HepG2 (cell line): ENCODE measurements around the gene PPP1CA. TPM values are rescaled to one million over a fixed set of nuclear protein-coding genes. Genes with fewer than 3 reads are reported as not detected.
A peak's percentile ranks its signal among the peaks of the same experiment; 100 is the strongest.

ENCODE experiments used
- ATRX ChIP-seq: sonication (generic); formaldehyde crosslinking; IDR thresholded peaks from 2 replicates; pipeline ENCODE4 v1.4.0; 2020; ENCODE audit warnings: missing genetic modification reagents, borderline replicate concordance
- BRCA1 ChIP-seq: sonication (generic); formaldehyde crosslinking; IDR thresholded peaks from 2 replicates; pipeline ENCODE4 v1.4.0; 2020; ENCODE audit warnings: missing genetic modification reagents
- GTF2F1 ChIP-seq: fragments of 150-350 bp; IDR thresholded peaks from 2 replicates; pipeline ENCODE4 v1.6.1; 2014; ENCODE audit warnings: low read length
- HIVEP1 ChIP-seq: sonication (generic); formaldehyde crosslinking; IDR thresholded peaks from 2 replicates; pipeline ENCODE4 v1.4.0; 2020; ENCODE audit warnings: mild to moderate bottlenecking, missing genetic modification reagents
- KAT7 ChIP-seq: IDR thresholded peaks from 2 replicates; pipeline ENCODE4 v1.6.1; 2018; ENCODE audit warnings: borderline replicate concordance, missing compliant biosample characterization
- KMT2A ChIP-seq: sonication (generic); formaldehyde crosslinking; IDR thresholded peaks from 2 replicates; pipeline ENCODE4 v1.4.0; 2020; ENCODE audit warnings: missing genetic modification reagents
- KMT2B ChIP-seq: IDR thresholded peaks from 2 replicates; pipeline ENCODE4 v1.6.1; 2016; ENCODE audit warnings: missing genetic modification reagents, missing compliant biosample characterization
- SPEN ChIP-seq: sonication (generic); formaldehyde crosslinking; IDR thresholded peaks from 2 replicates; pipeline ENCODE4 v1.5.1; 2020; ENCODE audit warnings: low read depth, mild to moderate bottlenecking, missing genetic modification reagents
- SRSF4 ChIP-seq: fragments of 200-400 bp; formaldehyde crosslinking; IDR thresholded peaks from one replicate; pipeline ENCODE4 v1.6.1; 2018; ENCODE audit warnings: mild to moderate bottlenecking, low read depth, low read length, moderate library complexity; ENCODE audit not compliant: poor library complexity, severe bottlenecking
- SRY ChIP-seq: sonication (generic); formaldehyde crosslinking; IDR thresholded peaks from 2 replicates; pipeline ENCODE4 v1.8.0; 2022; ENCODE audit warnings: mild to moderate bottlenecking, missing genetic modification reagents
- ZFP82 ChIP-seq: sonication (generic); formaldehyde crosslinking; IDR thresholded peaks from 2 replicates; pipeline ENCODE4 v1.5.1; 2020; ENCODE audit warnings: mild to moderate bottlenecking, missing genetic modification reagents, borderline replicate concordance
- ZMAT3 ChIP-seq: sonication (generic); formaldehyde crosslinking; conservative IDR thresholded peaks from 2 replicates; pipeline ENCODE4 v1.7.0; 2021; ENCODE audit warnings: missing genetic modification reagents
- ZNF333 ChIP-seq: sonication (generic); formaldehyde crosslinking; IDR thresholded peaks from 2 replicates; pipeline ENCODE4 v1.4.0; 2020; ENCODE audit warnings: mild to moderate bottlenecking, missing genetic modification reagents, borderline replicate concordance
- ZNF446 ChIP-seq: sonication (generic); formaldehyde crosslinking; IDR thresholded peaks from 2 replicates; pipeline ENCODE4 v1.5.0; 2020; ENCODE audit warnings: mild to moderate bottlenecking, missing genetic modification reagents
- ZNF572 ChIP-seq: sonication (generic); formaldehyde crosslinking; IDR thresholded peaks from 2 replicates; pipeline ENCODE4 v1.5.1; 2020; ENCODE audit warnings: mild to moderate bottlenecking, missing genetic modification reagents
- ZNF670 ChIP-seq: sonication (generic); formaldehyde crosslinking; IDR thresholded peaks from 2 replicates; pipeline ENCODE4 v1.8.0; 2022; ENCODE audit warnings: mild to moderate bottlenecking, missing genetic modification reagents, borderline replicate concordance
- polyA plus RNA-seq, 8 experiments: library from polyadenylated mRNA; depleted of rRNA in 3 of 8; stranded (reverse) in 7 of 8; unstranded in 1 of 8; fragments of >200 nt; fragmentation: Illumina TruSeq in 4 of 8; extraction: Trizol in 4 of 8; gene quantifications; 2 replicates each; pipeline versions ENCODE4 v1.2.1 to v1.2.3, GENCODE V29; 2011 to 2016; ENCODE audit warnings: low read depth in 4 of 8, missing spikeins in 1 of 8, mixed read lengths in 1 of 8; ENCODE audit not compliant: insufficient read depth in 1 of 8
- total RNA-seq, 5 experiments: library from RNA; depleted of rRNA; stranded (reverse); fragments of >200 nt; fragmentation: Illumina TruSeq; extraction: Trizol; gene quantifications; 2 replicates each; pipeline ENCODE4 v1.2.3, GENCODE V29; 2016; ENCODE audit warnings: low read depth in 1 of 5
- TF ChIP-seq, protein P1 (sequence below): sonication (generic); formaldehyde crosslinking; IDR thresholded peaks from 2 replicates; pipeline ENCODE4 v1.4.0; 2020; ENCODE audit warnings: missing genetic modification reagents
- TF ChIP-seq, protein P2 (sequence below), 2 experiments: fragments of 450-650 bp in 1 of 2; sonication (generic) in 1 of 2; formaldehyde crosslinking; IDR thresholded peaks; 2 replicates each; pipeline versions ENCODE4 v1.5.0 to v1.8.0; 2020 to 2022; ENCODE audit warnings: mild to moderate bottlenecking in 1 of 2, missing genetic modification reagents in 1 of 2
- TF ChIP-seq, protein P3 (sequence below): IDR thresholded peaks from 2 replicates; pipeline ENCODE4 v1.6.1; 2016
- TF ChIP-seq, protein P4 (sequence below): sonication (generic); formaldehyde crosslinking; IDR thresholded peaks from 2 replicates; pipeline ENCODE4 v1.5.1; 2020; ENCODE audit warnings: missing genetic modification reagents, mild to moderate bottlenecking, borderline replicate concordance
- TF ChIP-seq, protein P5 (sequence below): sonication (generic); formaldehyde crosslinking; IDR thresholded peaks from 2 replicates; pipeline ENCODE4 v1.5.1; 2020; ENCODE audit warnings: missing genetic modification reagents, mild to moderate bottlenecking, borderline replicate concordance

Gene PPP1CA
- total and polyA plus RNA-seq, 2 of the 13 experiments (the other 11 are each of a cell fraction or from before 2014, with no cell fraction given) = 149 to 170 TPM

GRCh38 chr11:67391304-67392182 is 10.1 kb downstream of the PPP1CA start, which contains the start of gene RAD9A (continued):
- TF ChIP-seq, protein P1, sequence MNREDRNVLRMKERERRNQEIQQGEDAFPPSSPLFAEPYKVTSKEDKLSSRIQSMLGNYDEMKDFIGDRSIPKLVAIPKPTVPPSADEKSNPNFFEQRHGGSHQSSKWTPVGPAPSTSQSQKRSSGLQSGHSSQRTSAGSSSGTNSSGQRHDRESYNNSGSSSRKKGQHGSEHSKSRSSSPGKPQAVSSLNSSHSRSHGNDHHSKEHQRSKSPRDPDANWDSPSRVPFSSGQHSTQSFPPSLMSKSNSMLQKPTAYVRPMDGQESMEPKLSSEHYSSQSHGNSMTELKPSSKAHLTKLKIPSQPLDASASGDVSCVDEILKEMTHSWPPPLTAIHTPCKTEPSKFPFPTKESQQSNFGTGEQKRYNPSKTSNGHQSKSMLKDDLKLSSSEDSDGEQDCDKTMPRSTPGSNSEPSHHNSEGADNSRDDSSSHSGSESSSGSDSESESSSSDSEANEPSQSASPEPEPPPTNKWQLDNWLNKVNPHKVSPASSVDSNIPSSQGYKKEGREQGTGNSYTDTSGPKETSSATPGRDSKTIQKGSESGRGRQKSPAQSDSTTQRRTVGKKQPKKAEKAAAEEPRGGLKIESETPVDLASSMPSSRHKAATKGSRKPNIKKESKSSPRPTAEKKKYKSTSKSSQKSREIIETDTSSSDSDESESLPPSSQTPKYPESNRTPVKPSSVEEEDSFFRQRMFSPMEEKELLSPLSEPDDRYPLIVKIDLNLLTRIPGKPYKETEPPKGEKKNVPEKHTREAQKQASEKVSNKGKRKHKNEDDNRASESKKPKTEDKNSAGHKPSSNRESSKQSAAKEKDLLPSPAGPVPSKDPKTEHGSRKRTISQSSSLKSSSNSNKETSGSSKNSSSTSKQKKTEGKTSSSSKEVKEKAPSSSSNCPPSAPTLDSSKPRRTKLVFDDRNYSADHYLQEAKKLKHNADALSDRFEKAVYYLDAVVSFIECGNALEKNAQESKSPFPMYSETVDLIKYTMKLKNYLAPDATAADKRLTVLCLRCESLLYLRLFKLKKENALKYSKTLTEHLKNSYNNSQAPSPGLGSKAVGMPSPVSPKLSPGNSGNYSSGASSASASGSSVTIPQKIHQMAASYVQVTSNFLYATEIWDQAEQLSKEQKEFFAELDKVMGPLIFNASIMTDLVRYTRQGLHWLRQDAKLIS = no peak
- TF ChIP-seq, protein P2, sequence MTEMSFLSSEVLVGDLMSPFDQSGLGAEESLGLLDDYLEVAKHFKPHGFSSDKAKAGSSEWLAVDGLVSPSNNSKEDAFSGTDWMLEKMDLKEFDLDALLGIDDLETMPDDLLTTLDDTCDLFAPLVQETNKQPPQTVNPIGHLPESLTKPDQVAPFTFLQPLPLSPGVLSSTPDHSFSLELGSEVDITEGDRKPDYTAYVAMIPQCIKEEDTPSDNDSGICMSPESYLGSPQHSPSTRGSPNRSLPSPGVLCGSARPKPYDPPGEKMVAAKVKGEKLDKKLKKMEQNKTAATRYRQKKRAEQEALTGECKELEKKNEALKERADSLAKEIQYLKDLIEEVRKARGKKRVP (CRISPR knock-in tag; IDR thresholded peaks at IDR 0.05) = peak in 1 of 2 experiments; percentile 60; a peak in 2 of 4 replicates
- TF ChIP-seq KMT2B (CRISPR knock-in tag) (peak; percentile 75), SRY (CRISPR knock-in tag) (peak; percentile 69; the same call in 1 of the 2 replicates), ZNF572 (CRISPR knock-in tag) (peak; percentile 84; the same call in 1 of the 2 replicates), SPEN (CRISPR knock-in tag) (peak; percentile 99), BRCA1 (CRISPR knock-in tag) (no peak), ATRX (CRISPR knock-in tag) (no peak), GTF2F1 (0 out of 2 replicates have a peak, but pooled peaks have one; percentile 72), KMT2A (CRISPR knock-in tag) (peak; percentile 86), SRSF4 (no peak), ZFP82 (peak; percentile 88; the same call in 1 of the 2 replicates), ZMAT3 (CRISPR knock-in tag) (peak; percentile 95; the same call in 1 of the 2 replicates), HIVEP1 (peak; percentile 97), ZNF446 (CRISPR knock-in tag) (peak; percentile 97), ZNF333 (CRISPR knock-in tag) (no peak), KAT7 (CRISPR knock-in tag) (no peak; the same call in 1 of the 2 replicates), ZNF670 (CRISPR knock-in tag) (peak; percentile 91)
- TF ChIP-seq, protein P3, sequence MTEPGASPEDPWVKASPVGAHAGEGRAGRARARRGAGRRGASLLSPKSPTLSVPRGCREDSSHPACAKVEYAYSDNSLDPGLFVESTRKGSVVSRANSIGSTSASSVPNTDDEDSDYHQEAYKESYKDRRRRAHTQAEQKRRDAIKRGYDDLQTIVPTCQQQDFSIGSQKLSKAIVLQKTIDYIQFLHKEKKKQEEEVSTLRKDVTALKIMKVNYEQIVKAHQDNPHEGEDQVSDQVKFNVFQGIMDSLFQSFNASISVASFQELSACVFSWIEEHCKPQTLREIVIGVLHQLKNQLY (CRISPR knock-in tag) = peak; percentile 92
- TF ChIP-seq, protein P4, sequence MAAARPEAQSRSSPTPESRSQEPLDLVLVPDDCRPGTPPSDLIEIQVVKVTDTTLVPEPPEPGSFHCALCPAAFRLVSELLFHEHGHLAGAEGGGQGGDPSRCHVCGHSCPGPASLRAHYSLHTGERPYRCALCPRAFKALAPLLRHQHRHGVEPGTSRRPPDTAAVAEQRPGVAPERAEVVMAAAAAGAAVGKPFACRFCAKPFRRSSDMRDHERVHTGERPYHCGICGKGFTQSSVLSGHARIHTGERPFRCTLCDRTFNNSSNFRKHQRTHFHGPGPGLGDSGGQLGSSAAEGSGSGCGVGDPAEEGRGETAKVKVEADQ (CRISPR knock-in tag) = peak; percentile 84
- TF ChIP-seq, protein P5, sequence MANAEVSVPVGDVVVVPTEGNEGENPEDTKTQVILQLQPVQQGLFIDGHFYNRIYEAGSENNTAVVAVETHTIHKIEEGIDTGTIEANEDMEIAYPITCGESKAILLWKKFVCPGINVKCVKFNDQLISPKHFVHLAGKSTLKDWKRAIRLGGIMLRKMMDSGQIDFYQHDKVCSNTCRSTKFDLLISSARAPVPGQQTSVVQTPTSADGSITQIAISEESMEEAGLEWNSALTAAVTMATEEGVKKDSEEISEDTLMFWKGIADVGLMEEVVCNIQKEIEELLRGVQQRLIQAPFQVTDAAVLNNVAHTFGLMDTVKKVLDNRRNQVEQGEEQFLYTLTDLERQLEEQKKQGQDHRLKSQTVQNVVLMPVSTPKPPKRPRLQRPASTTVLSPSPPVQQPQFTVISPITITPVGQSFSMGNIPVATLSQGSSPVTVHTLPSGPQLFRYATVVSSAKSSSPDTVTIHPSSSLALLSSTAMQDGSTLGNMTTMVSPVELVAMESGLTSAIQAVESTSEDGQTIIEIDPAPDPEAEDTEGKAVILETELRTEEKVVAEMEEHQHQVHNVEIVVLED = peak; percentile 94
